Endothelial cell (in vitro differentiated cells): ENCODE results near the gene FAM177A1. TPM values are rescaled to one million over a fixed set of nuclear protein-coding genes. Genes with fewer than 3 reads are reported as not detected.

Experiments used
- DNase-seq: peaks from one replicate; pipeline ENCODE4 v3.0.0; 2021; ENCODE audit warnings: low spot score
- H3K27ac Mint-ChIP-seq: one replicate; pipeline ENCODE4 v1.8.0; 2021; ENCODE audit warnings: mixed read lengths, inconsistent platforms; ENCODE audit not compliant: unreplicated experiment
- H3K27me3 Mint-ChIP-seq: one replicate; pipeline ENCODE4 v1.8.0; 2021; ENCODE audit warnings: mild to moderate bottlenecking, moderate library complexity, mixed read lengths, inconsistent platforms; ENCODE audit not compliant: unreplicated experiment
- H3K36me3 Mint-ChIP-seq: one replicate; pipeline ENCODE4 v1.8.0; 2021; ENCODE audit warnings: mild to moderate bottlenecking, low read depth, mixed read lengths, inconsistent platforms; ENCODE audit not compliant: unreplicated experiment
- H3K4me1 Mint-ChIP-seq: one replicate; pipeline ENCODE4 v1.8.0; 2021; ENCODE audit warnings: mild to moderate bottlenecking, mixed read lengths, inconsistent platforms; ENCODE audit not compliant: unreplicated experiment
- H3K4me3 Mint-ChIP-seq: one replicate; pipeline ENCODE4 v1.8.0; 2021; ENCODE audit warnings: mild to moderate bottlenecking, mixed read lengths, inconsistent platforms; ENCODE audit not compliant: unreplicated experiment
- H3K9me3 Mint-ChIP-seq: one replicate; pipeline ENCODE4 v1.8.0; 2021; ENCODE audit warnings: mixed read lengths, inconsistent platforms; ENCODE audit not compliant: unreplicated experiment
- CTCF ChIP-seq: fragments of 200-600 bp; sonication (generic); IDR thresholded peaks from one replicate; pipeline ENCODE4 v1.5.0; 2021; ENCODE audit warnings: antibody characterized with exemption; ENCODE audit not compliant: unreplicated experiment
- total RNA-seq: library from RNA; stranded (reverse); fragmentation: NEBNext Ultra II Directional; extraction: Animal tissue kit (Norgen Biotek cat#: 25700); gene quantifications from one replicate; pipeline ENCODE4 v1.2.1, GENCODE V29; 2021; ENCODE audit not compliant: unreplicated experiment

Gene FAM177A1
- total RNA-seq, 1 donor from 2014 or later = 25.6 TPM

GRCh38 chr14:35068238-35069012 is 22.4 kb downstream of the FAM177A1 start:
- H3K9me3 Mint-ChIP-seq = no peaks in the 10 kb centered on the region

GRCh38 chr14:35072226-35072625 is 26.2 kb downstream of the FAM177A1 start:
- no peak for DNase-seq
- TF ChIP-seq CTCF = no peak
- no peaks in the 10 kb centered on the region for H3K4me1 Mint-ChIP-seq
- H3K9me3 Mint-ChIP-seq = no peaks in the 10 kb centered on the region
- H3K4me3 Mint-ChIP-seq = no peak overlapping the region
- peaks cover 23% of the 10 kb centered on the region for H3K36me3 Mint-ChIP-seq
- H3K27me3 Mint-ChIP-seq = no peaks in the 10 kb centered on the region
- H3K27ac Mint-ChIP-seq = no peak overlapping the region

More at GRCh38 chr14:35068238-35069012, 22.4 kb downstream of the FAM177A1 start:
- no peak overlapping the region for H3K27ac Mint-ChIP-seq
- no peaks in the 10 kb centered on the region for H3K27me3 Mint-ChIP-seq
- TF ChIP-seq CTCF = no peak
- H3K4me1 Mint-ChIP-seq = no peaks in the 10 kb centered on the region
- DNase-seq = no peak
- H3K36me3 Mint-ChIP-seq = peaks cover 17% of the 10 kb centered on the region
- no peak overlapping the region for H3K4me3 Mint-ChIP-seq

- Mint-ChIP-seq H3K36me3 (peaks cover 13% of the 10 kb centered on the region), H3K27me3 (no peaks in the 10 kb centered on the region), H3K4me1 (no peaks in the 10 kb centered on the region), H3K9me3 (no peaks in the 10 kb centered on the region), H3K27ac (no peak overlapping the region), H3K4me3 (no peak overlapping the region)
- TF ChIP-seq CTCF = no peak
- DNase-seq = no peak
Measured at GRCh38 chr14:35073486-35073885, 27.4 kb downstream of the FAM177A1 start.

- no peaks in the 10 kb centered on the region for H3K4me1 Mint-ChIP-seq
- H3K27me3 Mint-ChIP-seq = no peaks in the 10 kb centered on the region
- H3K4me3 Mint-ChIP-seq = no peak overlapping the region
- peaks cover 8% of the 10 kb centered on the region for H3K36me3 Mint-ChIP-seq
- no peaks in the 10 kb centered on the region for H3K9me3 Mint-ChIP-seq
- DNase-seq = no peak
- TF ChIP-seq CTCF = no peak
- no peak overlapping the region for H3K27ac Mint-ChIP-seq
Measured at GRCh38 chr14:35078082-35078481, 32.0 kb downstream of the FAM177A1 start.

- Mint-ChIP-seq H3K4me1 (no peaks in the 10 kb centered on the region), H3K4me3 (no peak overlapping the region), H3K36me3 (peaks cover 8% of the 10 kb centered on the region), H3K27ac (no peak overlapping the region), H3K27me3 (no peaks in the 10 kb centered on the region), H3K9me3 (no peaks in the 10 kb centered on the region)
- TF ChIP-seq CTCF = no peak
- DNase-seq = no peak
Measured at GRCh38 chr14:35079742-35080141, 33.7 kb downstream of the FAM177A1 start.
